K562 (cell line): ENCODE results near the gene PYGM. TPM values are rescaled to one million over a fixed set of nuclear protein-coding genes. Genes with fewer than 3 reads are reported as not detected.

Experiments used
- ATAC-seq: fragments of 200-7000 bp; cut with Tn5 transposase; 3 replicates; pipeline ENCODE4 v1.9.1; 2020; ENCODE audit warnings: moderate library complexity
- BruUV-seq: library from RNA; stranded (reverse); fragments of 400-500 nt; replicated peaks from 2 replicates; lab custom pipeline; 2021; lab: Mats Ljungman, UMichigan
- CTCF ChIA-PET: fragments of 300-600 bp; formaldehyde crosslinking; extraction: SDS; loops from one replicate; lab custom pipeline; 2021; ENCODE audit warnings: low intra/inter-chr PET ratio; lab: Yijun Ruan, JAX
- POLR2A ChIA-PET: fragments of 300-600, 350-650 bp; sonication (Branson Sonifier 250); formaldehyde crosslinking; extraction: SDS; loops from one replicate; lab custom pipeline; 2021; ENCODE audit warnings: antibody characterized with exemption, inconsistent platforms; lab: Yijun Ruan, JAX
- DNase-seq, 4 experiments: peaks; one replicate each; pipeline versions ENCODE4 v3.0.0 to v3.0.0-alpha.2; 2011 to 2018; ENCODE audit warnings: low spot score in 3 of 4, mixed read lengths in 3 of 4; ENCODE audit errors: extremely low read depth in 1 of 4
- FAIRE-seq: peaks from 2 replicates; lab custom pipeline; 2011; peaks lifted over from hg19 to GRCh38; lab: Jason Lieb, UNC
- H2AFZ ChIP-seq: 2 replicates; pipeline ENCODE4 v1.6.0; 2011; ENCODE audit warnings: low read depth, low read length, control low read depth, inconsistent platforms
- H3K27ac ChIP-seq: fragments of 200-600 bp; 3 replicates; pipeline ENCODE4 v1.8.0; 2011; ENCODE audit warnings: low read depth, mild to moderate bottlenecking, control low read depth, inconsistent platforms, low read length, moderate library complexity, mixed read lengths; ENCODE audit errors: extremely low read depth
- H3K27me3 ChIP-seq, 2 experiments: fragments of 300-600 bp in 1 of 2; 2 replicates in 1 of 2; 3 replicates in 1 of 2; pipeline versions ENCODE4 v1.6.0 to v1.8.0; 2011; ENCODE audit warnings: inconsistent platforms in 2 of 2, low read length in 2 of 2, mild to moderate bottlenecking in 1 of 2, mixed read lengths in 1 of 2, moderate library complexity in 1 of 2; ENCODE audit not compliant: control insufficient read depth in 2 of 2, insufficient read depth in 2 of 2
- H3K36me3 ChIP-seq: fragments of 300-600 bp; 3 replicates; pipeline ENCODE4 v1.8.0; 2011; ENCODE audit warnings: mild to moderate bottlenecking, low read length, inconsistent platforms; ENCODE audit not compliant: control insufficient read depth, insufficient read depth
- H3K4me1 ChIP-seq, 2 experiments: fragments of 200-600 bp in 1 of 2; replicated peaks in 1 of 2; 2 replicates in 1 of 2; 3 replicates in 1 of 2; pipeline versions ENCODE4 v1.5.1 to v1.8.0; 2011; ENCODE audit warnings: inconsistent platforms in 2 of 2, low read length in 2 of 2, mild to moderate bottlenecking in 1 of 2, mixed read lengths in 1 of 2, moderate library complexity in 1 of 2; ENCODE audit not compliant: control insufficient read depth in 2 of 2, insufficient read depth in 2 of 2
- H3K4me2 ChIP-seq: 2 replicates; pipeline ENCODE4 v1.6.1; 2011; ENCODE audit warnings: low read length, control low read depth, inconsistent platforms, mixed read lengths; ENCODE audit not compliant: insufficient read depth
- H3K4me3 ChIP-seq: fragments of 200-600 bp; sonication (generic), shearing (Covaris generic); 2 replicates; pipeline ENCODE4 v1.5.1; 2016; ENCODE audit warnings: control low read depth, inconsistent platforms
- H3K79me2 ChIP-seq: fragments of 200-600 bp; 3 replicates; pipeline ENCODE4 v1.8.0; 2011; ENCODE audit warnings: low read length, inconsistent platforms; ENCODE audit not compliant: control insufficient read depth, insufficient read depth
- H3K9ac ChIP-seq, 2 experiments: 2 replicates each; pipeline versions ENCODE4 v1.6.0 to v1.6.1; 2011; ENCODE audit warnings: low read depth in 2 of 2, low read length in 2 of 2, control low read depth in 1 of 2, inconsistent platforms in 1 of 2, mild to moderate bottlenecking in 1 of 2, mixed read lengths in 1 of 2; ENCODE audit not compliant: insufficient read depth in 1 of 2
- H3K9me1 ChIP-seq: one replicate; pipeline ENCODE4 v1.6.0; 2011; ENCODE audit warnings: inconsistent platforms, mild to moderate bottlenecking, low read length, moderate library complexity; ENCODE audit not compliant: control insufficient read depth, insufficient read depth
- H3K9me3 ChIP-seq: replicated peaks from 2 replicates; pipeline ENCODE4 v1.5.1; 2011; ENCODE audit warnings: low read depth, low read length, inconsistent platforms; ENCODE audit not compliant: control insufficient read depth, insufficient read depth
- H4K20me1 ChIP-seq: replicated peaks from 2 replicates; pipeline ENCODE4 v1.6.1; 2011; ENCODE audit warnings: low read length, inconsistent platforms, mixed read lengths; ENCODE audit not compliant: control insufficient read depth, insufficient read depth
- WGBS: fragments of 100-300 bp; shearing (Covaris generic); methylation state at CpG from one replicate; pipeline ENCODE4 v1.1.6; 2016; ENCODE audit warnings: low coverage, mixed read lengths; ENCODE audit not compliant: insufficient coverage; ENCODE audit errors: missing lambda C conversion rate; 5-methylcytosine and 5-hydroxymethylcytosine counted together
- in situ Hi-C: fragments of 300-500 bp; cut with MboI; formaldehyde crosslinking; loops from 4 replicates; pipeline ENCODE4 v1.15.0; 2018; ENCODE audit warnings: inconsistent platforms, mixed read lengths
- intact Hi-C: fragments of 100-400 bp; cut with micrococcal nuclease; formaldehyde crosslinking; loops from 2 replicates; pipeline ENCODE4 v1.14.2; 2022
- polyA plus RNA-seq, 8 experiments: library from polyadenylated mRNA; depleted of rRNA in 4 of 8; stranded (reverse) in 5 of 8; unstranded in 3 of 8; fragments of >200 nt; fragmentation: Nextera tagmentation in 2 of 8; fragmentation: Illumina TruSeq in 1 of 8; extraction: Ambion mirVana in 2 of 8; extraction: Trizol in 1 of 8; gene quantifications; 2 replicates each; pipeline versions ENCODE4 v1.2.1 to v1.2.3, GENCODE V29; 2011 to 2014; ENCODE audit warnings: inconsistent platforms in 1 of 8, missing spikeins in 1 of 8
- total RNA-seq, 7 experiments: library from RNA; depleted of rRNA in 6 of 7; stranded (reverse); fragments of >200 nt in 6 of 7; fragmentation: Illumina TruSeq in 2 of 7; extraction: Trizol in 2 of 7; gene quantifications; 2 replicates each; pipeline versions ENCODE4 v1.2.1 to v1.2.3, GENCODE V29; 2011 to 2021; ENCODE audit warnings: low replicate concordance in 1 of 7
- TF ChIP-seq, protein P1 (sequence below): fragments of 450-650 bp; IDR thresholded peaks from 2 replicates; pipeline ENCODE4 v1.6.1; 2018; ENCODE audit not compliant: partially characterized antibody
- TF ChIP-seq, protein P2 (sequence below): fragments of 450-650 bp; IDR thresholded peaks from 2 replicates; pipeline ENCODE4 v1.6.1; 2016; ENCODE audit warnings: mild to moderate bottlenecking

PYGM gene
- total and polyA plus RNA-seq, 9 of the 15 experiments (the other 6 are each of a cell fraction or from before 2014, with no cell fraction given): 0.07 to 1.5 (median 0.68) TPM

DNA sequence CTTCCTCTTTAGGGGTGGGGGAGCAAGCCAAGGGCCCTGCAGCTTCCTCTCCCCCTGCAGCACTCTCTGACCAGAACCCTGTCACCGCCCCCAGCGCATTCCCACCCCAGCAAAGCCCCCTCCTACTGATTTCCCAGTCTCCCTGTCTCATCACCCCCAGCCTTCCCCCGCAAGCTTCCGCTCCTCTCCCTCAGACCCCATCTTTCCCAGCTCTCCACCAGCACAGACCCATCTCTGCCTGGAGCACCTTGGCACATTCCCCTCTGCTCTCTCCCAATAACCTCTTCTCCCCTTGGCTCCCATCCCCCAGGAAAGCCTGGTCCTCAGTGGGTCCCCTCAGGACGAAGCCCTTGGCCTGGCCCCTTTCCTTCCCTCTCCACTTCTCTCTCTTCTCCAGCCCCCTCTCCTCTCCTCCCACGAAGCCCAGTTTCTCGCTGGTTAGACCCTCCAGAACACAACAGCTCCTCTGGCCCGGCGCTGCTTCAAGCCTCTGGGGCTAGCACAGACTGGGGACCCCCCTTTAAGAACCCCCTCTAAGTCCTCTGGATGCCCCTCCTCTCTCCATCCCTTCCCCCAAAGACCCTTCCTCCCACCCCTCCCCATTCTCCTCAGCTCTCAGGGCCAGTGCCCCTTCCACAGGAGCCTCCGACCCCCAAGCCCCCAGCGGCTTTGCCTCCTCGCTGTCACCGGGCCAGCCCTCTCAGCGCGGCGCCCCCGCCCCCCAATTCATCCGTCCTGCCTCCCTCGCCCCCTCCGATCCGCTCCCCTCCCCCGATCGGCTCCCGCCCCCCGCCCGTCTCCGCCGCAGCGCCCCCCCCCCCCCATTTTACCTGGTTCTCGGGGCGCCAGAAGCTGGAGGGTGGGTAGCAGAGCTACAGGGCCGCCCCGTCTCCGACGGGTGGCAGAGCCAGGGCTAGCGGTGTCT lies 37.4 kb downstream of the PYGM start:
- ChIA-PET POLR2A (interaction anchor here (1.0 kb wide), 1 partner anchor 9 kb away, joined by 3 read pairs; no protein-coding TSS in a partner anchor), CTCF (no interaction called here)
- 10% methylated on average over 3 of the region's 36 CpGs for whole genome bisulfite sequencing
- Histone ChIP-seq H2AFZ (no peak overlapping the region), H3K4me3 (no peak overlapping the region), H3K9ac (no peak overlapping the region), H3K9me3 (no peaks in the 10 kb centered on the region), H3K27me3 (peaks cover 8 to 36% of the 10 kb centered on the region in 2 experiments; a peak in 4 of 5 replicates), H3K79me2 (no peaks in the 10 kb centered on the region), H3K9me1 (no peaks in the 10 kb centered on the region), H4K20me1 (peaks cover 15% of the 10 kb centered on the region), H3K4me2 (no peak overlapping the region), H3K36me3 (no peaks in the 10 kb centered on the region), H3K4me1 (peaks cover 0 to 25% of the 10 kb centered on the region in 2 experiments; a peak in 3 of 5 replicates), H3K27ac (no peak overlapping the region)
- BruUV-seq: no TSS peak
- TF ChIP-seq, protein P1, sequence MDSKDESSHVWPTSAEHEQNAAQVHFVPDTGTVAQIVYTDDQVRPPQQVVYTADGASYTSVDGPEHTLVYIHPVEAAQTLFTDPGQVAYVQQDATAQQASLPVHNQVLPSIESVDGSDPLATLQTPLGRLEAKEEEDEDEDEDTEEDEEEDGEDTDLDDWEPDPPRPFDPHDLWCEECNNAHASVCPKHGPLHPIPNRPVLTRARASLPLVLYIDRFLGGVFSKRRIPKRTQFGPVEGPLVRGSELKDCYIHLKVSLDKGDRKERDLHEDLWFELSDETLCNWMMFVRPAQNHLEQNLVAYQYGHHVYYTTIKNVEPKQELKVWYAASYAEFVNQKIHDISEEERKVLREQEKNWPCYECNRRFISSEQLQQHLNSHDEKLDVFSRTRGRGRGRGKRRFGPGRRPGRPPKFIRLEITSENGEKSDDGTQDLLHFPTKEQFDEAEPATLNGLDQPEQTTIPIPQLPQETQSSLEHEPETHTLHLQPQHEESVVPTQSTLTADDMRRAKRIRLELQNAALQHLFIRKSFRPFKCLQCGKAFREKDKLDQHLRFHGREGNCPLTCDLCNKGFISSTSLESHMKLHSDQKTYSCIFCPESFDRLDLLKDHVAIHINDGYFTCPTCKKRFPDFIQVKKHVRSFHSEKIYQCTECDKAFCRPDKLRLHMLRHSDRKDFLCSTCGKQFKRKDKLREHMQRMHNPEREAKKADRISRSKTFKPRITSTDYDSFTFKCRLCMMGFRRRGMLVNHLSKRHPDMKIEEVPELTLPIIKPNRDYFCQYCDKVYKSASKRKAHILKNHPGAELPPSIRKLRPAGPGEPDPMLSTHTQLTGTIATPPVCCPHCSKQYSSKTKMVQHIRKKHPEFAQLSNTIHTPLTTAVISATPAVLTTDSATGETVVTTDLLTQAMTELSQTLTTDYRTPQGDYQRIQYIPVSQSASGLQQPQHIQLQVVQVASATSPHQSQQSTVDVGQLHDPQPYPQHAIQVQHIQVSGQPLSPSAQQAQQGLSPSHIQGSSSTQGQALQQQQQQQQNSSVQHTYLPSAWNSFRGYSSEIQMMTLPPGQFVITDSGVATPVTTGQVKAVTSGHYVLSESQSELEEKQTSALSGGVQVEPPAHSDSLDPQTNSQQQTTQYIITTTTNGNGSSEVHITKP: peak; percentile 15
- TF ChIP-seq, protein P2, sequence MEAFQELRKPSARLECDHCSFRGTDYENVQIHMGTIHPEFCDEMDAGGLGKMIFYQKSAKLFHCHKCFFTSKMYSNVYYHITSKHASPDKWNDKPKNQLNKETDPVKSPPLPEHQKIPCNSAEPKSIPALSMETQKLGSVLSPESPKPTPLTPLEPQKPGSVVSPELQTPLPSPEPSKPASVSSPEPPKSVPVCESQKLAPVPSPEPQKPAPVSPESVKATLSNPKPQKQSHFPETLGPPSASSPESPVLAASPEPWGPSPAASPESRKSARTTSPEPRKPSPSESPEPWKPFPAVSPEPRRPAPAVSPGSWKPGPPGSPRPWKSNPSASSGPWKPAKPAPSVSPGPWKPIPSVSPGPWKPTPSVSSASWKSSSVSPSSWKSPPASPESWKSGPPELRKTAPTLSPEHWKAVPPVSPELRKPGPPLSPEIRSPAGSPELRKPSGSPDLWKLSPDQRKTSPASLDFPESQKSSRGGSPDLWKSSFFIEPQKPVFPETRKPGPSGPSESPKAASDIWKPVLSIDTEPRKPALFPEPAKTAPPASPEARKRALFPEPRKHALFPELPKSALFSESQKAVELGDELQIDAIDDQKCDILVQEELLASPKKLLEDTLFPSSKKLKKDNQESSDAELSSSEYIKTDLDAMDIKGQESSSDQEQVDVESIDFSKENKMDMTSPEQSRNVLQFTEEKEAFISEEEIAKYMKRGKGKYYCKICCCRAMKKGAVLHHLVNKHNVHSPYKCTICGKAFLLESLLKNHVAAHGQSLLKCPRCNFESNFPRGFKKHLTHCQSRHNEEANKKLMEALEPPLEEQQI: no peak
- ATAC-seq: no peak
- FAIRE-seq: no peak
- in situ Hi-C loops (no loop called here), intact Hi-C loops (loop anchor here (1.0 to 10.0 kb wide), 2 partner anchors 34 to 68 kb away; no protein-coding TSS in a partner anchor)
- no peak for DNase-seq
